Pulmonary artery endothelial cell (primary cell): ENCODE results near the gene CDH4. TPM values are rescaled to one million over a fixed set of nuclear protein-coding genes. Genes with fewer than 3 reads are reported as not detected.

Source experiments
- DNase-seq: peaks from one replicate; pipeline ENCODE4 v3.0.0-alpha.2; 2011; ENCODE audit warnings: low read depth, low spot score
- total RNA-seq: library from RNA; depleted of rRNA; stranded (reverse); fragments of >200 nt; gene quantifications from 2 replicates; pipeline ENCODE4 v1.2.3, GENCODE V29; 2014

CDH4 gene
- total RNA-seq, 1 donor from 2014 or later, result 7.5 TPM

DNA sequence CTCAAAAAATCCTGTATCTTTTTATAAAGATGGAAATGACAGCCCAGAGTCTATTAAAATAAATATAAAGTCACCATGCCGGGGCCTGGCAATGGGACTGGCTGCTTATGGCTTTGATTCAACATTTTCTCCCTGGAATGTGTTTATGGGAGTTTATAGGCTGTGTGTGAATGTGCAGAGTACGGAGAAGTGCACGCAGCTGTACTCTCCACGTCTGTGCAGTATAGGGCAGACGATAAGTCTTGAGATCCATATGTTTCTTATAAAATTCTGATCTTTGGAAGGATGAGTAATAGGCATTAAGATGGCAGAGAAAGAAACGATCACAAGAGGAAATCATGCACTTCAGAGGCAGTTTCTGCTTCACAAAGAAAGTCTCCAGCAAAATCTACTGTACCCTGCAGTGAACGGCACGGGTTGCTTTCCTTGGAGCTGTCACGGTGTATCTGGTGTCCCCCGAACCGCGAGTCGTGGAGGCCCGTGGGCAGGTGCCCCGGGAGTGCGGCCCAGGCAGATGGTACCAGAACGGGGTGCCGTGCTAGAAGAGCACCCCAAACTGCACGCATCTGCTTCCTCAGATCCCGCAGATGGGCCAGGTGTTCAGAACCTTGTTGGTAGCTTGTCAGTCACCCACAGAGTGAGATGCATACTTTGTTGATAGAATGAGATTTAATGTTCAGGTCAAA lies 431.1 kb downstream of the CDH4 start:
- DNase-seq, result no peak

GRCh38 chr20:61683721-61684120 lies 431.7 kb downstream of the CDH4 start:
- no peak for DNase-seq

DNA sequence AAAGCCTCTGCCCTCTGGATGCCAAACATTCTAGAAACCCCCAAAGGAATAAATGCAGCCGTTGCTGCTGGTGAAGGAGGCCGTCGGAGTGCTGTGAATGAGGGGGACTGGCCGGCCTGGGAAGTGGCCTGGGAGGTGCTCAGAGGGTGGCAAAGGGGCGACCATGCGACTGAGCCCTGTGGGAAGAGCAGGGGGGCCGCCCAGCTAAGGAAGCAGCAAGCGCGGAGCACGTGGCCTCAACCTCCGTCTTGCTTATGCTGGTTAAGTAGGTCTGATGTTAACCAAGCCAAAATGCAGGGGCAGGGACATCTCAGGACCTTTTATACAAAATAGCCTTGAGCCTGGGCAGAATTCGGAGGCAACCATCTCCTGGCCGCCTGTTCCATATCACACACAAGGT lies 432.1 kb downstream of the CDH4 start:
- DNase-seq, result no peak

GRCh38 chr20:61684583-61685235 lies 432.6 kb downstream of the CDH4 start:
- no peak for DNase-seq

GRCh38 chr20:61685462-61685861 lies 433.4 kb downstream of the CDH4 start:
- DNase-seq, result no peak

DNA sequence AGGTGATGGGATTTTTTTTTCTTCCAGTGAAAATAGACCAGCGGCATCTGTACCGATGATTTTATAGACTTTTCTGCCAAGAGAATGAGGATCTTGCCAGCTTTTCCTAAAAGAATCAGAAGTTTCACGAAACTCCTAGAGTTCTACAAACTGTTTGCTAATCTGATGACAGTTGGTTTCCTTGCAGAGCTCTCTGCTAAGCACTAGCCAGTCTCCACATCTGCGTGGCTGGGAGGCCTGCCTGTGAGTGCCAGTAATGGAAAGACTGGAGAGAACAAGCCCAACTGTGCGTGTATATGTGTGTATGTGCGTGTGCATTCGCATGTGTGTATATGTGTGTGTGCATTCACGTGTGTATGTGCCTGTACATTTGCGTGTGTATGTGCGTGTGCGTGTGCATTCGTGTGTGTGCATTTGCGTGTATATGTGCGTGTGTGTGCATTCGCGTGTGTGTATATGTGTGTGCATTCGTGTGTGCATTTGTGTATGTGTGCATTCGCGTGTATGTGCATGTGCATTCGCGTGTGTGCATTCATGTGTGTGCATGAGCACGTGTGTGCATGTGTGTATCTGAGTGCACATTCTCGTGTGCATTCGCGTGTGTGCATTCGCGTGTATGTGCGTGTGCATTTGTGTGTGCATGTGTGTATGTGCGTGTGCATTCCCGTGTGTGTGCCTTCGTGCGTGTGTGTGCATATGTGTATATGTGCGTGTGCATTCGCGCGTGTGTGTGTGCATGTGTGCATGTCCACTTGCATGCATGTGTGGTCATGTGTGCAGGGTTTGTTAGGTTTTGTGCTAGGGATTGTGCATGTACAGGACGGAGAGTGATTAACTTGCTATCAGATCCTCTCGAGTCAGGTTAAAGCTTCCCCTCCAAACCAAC lies 434.2 kb downstream of the CDH4 start:
- no peak for DNase-seq

DNA sequence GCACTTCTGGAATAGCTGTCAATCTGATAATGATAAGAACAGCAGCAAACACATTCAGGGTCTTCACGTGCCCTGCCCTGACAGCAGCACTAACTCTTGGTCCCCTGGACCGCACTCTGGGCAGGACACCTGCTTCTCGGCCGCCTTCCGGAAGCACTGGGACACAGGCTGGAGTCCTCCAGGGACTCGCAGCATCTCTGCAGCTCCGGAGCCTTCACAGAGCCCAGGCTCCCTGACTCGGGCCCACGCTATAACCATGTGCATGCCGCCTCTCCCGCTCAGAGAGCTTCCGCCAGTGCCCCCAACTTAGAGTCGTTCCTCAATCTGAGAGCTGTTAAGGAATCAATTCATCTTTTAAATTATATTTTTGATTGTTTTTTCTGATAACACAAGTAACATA lies 436.4 kb downstream of the CDH4 start:
- no peak for DNase-seq

- no peak for DNase-seq
Observed at GRCh38 chr20:61690150-61690549, 438.1 kb downstream of the CDH4 start.

GRCh38 chr20:61690993-61691838 lies 439.2 kb downstream of the CDH4 start:
- DNase-seq, result no peak

- no peak for DNase-seq
Observed at GRCh38 chr20:61691978-61692377, 439.9 kb downstream of the CDH4 start.

DNA sequence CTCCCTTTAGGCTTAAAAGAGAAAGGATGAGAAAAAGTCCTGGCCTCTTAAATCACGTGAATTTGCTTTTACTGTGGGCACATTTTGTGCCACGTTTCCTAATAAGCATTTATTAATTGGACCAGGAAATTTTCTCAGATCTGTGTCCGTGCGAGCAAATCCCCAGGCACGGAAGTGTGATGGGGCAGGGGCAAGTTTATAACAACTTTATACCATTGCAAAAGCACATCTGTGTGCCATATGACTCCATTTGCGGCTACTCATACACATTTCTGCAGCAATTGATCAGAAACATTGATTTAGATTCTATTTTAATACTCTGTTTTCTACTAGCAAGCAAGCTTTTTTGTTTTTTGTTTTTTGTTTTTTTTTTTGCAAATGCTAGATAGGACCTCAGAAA lies 440.4 kb downstream of the CDH4 start:
- no peak for DNase-seq

- DNase-seq, result no peak
Observed at GRCh38 chr20:61693055-61693600, 441.1 kb downstream of the CDH4 start.

DNA sequence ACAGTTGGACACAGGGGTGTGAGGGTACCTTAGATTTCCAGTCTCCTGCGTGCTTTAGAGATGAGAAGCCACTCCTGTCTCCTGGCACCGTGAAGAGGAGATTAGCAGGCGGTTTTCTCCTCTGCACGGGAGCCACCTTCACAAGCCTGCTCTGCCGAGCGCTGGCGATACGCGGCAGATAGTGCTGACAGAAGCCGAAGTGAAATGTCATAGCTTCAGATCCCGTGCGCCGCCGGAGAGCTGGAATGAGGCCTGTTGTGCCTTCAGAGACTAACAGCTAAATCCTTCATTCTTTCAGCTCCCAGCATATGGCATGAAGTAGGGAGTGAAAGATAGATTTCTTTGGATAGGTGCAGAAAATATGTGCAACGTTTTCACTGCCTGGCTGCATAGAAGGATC lies 442.6 kb downstream of the CDH4 start:
- DNase-seq, result no peak

DNA sequence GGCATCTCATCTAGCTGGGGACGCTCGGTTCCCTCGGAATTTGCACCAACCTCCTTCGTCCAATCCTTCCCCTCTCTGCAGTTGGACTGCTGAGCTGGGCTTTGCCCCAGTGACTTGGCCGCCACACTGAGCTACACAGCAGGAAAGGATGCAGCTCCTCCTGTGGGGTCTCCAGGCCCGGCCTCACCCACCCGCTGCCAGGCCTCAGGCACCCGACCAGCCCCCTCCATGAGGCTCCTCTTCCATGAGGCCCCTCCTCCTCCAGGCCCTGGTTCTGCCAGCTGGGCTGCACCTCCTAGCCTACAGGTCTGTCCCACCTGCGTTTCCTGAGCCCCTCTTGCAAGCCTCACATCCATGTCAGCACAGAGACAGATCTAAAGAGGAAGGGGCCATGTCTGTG lies 443.7 kb downstream of the CDH4 start:
- no peak for DNase-seq

DNA sequence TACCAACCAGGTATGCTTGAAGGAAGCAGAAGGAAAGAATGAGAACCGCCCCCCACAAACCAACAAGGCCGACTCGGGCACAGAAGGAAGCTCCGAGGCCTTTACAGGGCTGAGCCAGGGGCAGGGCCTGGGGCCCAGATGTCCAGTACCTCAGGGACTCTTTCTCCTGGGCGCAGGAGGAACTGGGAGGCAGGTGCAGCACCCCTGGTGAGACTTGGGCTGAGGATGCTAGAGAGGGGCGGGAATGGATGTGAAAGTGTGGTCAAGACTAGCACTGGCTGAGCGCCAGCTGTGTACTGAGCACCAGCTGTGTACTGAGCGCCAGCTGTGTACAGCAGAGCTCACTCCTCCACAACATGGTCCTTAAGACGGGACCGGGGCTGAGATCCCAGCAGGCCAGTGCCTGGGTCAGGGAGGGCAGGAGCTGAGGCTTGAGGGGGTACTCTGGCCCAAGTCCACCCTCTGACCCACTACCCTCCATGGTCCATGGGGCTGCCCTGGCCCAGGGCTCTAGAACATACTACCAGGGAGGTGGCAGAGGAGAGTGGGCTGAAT lies 444.2 kb downstream of the CDH4 start:
- no peak for DNase-seq

DNA sequence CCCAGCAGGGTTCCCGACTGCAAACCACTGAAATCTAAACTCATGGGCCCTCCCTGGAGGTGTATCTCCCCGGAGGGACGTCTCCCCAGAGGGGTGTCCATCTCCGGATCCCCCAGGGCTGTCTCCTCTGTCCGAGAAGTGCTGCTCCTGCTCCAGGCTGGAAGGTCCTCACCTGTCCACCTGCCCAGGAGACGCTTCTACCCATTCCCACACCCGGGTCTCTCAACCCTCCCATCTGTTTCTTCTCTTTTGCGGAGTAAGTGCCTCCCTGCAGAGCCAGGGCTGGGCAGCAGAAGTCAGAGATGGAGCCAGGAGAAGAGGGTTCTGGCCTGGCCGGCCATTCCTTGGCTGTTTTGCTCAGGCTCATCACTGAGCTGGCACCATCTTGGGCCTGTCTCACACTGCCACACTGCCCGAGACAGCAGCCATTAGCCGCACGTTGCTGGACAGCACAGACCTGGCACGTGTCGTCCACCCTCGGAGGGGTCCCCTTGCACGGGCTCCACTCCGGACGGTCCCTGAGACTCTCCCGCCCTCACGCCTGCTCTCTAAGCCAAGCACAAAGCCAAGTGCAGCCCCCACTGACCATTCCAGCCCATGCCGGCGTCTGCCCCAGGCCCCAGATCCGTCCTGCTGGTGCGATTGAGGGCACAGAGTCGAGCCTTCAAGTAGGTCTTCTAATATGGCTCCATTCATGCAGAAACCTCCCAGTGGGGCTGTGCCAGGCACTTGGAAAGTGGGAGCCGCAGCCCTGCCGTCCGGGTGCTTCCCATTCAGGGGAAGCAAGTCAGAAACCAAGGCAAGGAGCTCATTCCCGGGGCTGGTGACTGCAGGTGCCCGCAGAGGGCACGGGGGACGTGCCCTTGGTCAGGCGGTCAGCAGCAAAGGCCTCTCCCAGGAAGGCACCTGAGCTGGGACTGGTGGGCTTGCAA lies 445.9 kb downstream of the CDH4 start:
- DNase-seq, result no peak

- DNase-seq, result no peak
Observed at GRCh38 chr20:61698598-61699494, 446.8 kb downstream of the CDH4 start.

DNA sequence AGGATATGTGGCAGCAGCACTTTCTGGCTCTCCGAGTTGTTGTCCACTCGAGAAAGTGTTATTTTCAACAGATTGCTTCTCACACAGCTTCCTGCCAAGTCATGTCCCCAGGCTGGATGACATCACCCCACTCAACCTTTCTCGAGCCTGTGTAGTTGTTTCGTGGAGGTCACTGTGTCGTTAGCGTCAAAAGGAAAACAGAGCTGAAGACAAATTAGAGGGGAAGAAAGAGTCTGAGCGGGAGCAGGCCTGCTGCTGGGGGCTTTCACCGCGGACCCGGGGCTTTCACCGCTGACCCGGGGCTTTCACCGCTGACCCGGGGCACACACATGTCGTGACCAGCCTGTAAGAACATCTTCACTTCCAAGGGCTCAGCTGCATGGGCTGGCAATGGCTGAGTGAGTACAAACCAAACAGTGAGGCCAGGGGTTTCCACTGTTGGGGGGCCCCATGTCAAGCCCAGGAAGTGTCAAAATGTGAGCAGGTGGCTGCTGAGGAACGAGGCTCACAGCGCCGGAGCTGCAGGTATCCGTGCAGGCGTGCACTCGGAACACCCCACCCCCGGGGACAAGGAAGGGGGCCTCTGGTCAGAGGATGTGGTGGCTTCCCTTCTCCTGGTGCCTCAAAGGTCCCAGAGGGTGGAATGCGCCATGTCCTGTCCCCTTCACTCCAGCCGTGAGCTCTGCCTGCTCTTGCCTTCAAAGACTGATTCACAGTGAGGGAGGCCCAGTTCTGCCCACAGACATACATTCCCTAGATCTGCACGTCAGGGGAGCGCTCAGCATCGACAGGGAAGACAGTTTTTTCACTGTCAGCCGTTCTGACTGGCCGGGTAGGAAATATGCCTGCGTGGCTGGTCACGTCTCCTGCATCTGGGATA lies 447.7 kb downstream of the CDH4 start:
- no peak for DNase-seq
